K562 (cell line): Measurements from ENCODE around the gene CLSTN2. TPM values are rescaled to one million over a fixed set of nuclear protein-coding genes. Genes with fewer than 3 reads are reported as not detected.
A peak's percentile ranks its signal among the peaks of the same experiment; 100 is the strongest.

ENCODE experiments used
- ATAC-seq: fragments of 200-7000 bp; cut with Tn5 transposase; 3 replicates; pipeline ENCODE4 v1.9.1; 2020; ENCODE audit warnings: moderate library complexity
- BruUV-seq: library from RNA; stranded (reverse); fragments of 400-500 nt; replicated peaks from 2 replicates; lab custom pipeline; 2021; lab: Mats Ljungman, UMichigan
- CTCF ChIA-PET: fragments of 300-600 bp; formaldehyde crosslinking; extraction: SDS; loops from one replicate; lab custom pipeline; 2021; ENCODE audit warnings: low intra/inter-chr PET ratio; lab: Yijun Ruan, JAX
- POLR2A ChIA-PET: fragments of 300-600, 350-650 bp; sonication (Branson Sonifier 250); formaldehyde crosslinking; extraction: SDS; loops from one replicate; lab custom pipeline; 2021; ENCODE audit warnings: antibody characterized with exemption, inconsistent platforms; lab: Yijun Ruan, JAX
- DNase-seq, 4 experiments: peaks; one replicate each; pipeline versions ENCODE4 v3.0.0 to v3.0.0-alpha.2; 2011 to 2018; ENCODE audit warnings: low spot score in 3 of 4, mixed read lengths in 3 of 4; ENCODE audit errors: extremely low read depth in 1 of 4
- FAIRE-seq: peaks from 2 replicates; lab custom pipeline; 2011; peaks lifted over from hg19 to GRCh38; lab: Jason Lieb, UNC
- H2AFZ ChIP-seq: 2 replicates; pipeline ENCODE4 v1.6.0; 2011; ENCODE audit warnings: low read depth, low read length, control low read depth, inconsistent platforms
- H3K27ac ChIP-seq: fragments of 200-600 bp; 3 replicates; pipeline ENCODE4 v1.8.0; 2011; ENCODE audit warnings: low read depth, mild to moderate bottlenecking, control low read depth, inconsistent platforms, low read length, moderate library complexity, mixed read lengths; ENCODE audit errors: extremely low read depth
- H3K27me3 ChIP-seq, 2 experiments: fragments of 300-600 bp in 1 of 2; 2 replicates in 1 of 2; 3 replicates in 1 of 2; pipeline versions ENCODE4 v1.6.0 to v1.8.0; 2011; ENCODE audit warnings: inconsistent platforms in 2 of 2, low read length in 2 of 2, mild to moderate bottlenecking in 1 of 2, mixed read lengths in 1 of 2, moderate library complexity in 1 of 2; ENCODE audit not compliant: control insufficient read depth in 2 of 2, insufficient read depth in 2 of 2
- H3K36me3 ChIP-seq: fragments of 300-600 bp; 3 replicates; pipeline ENCODE4 v1.8.0; 2011; ENCODE audit warnings: mild to moderate bottlenecking, low read length, inconsistent platforms; ENCODE audit not compliant: control insufficient read depth, insufficient read depth
- H3K4me1 ChIP-seq, 2 experiments: fragments of 200-600 bp in 1 of 2; replicated peaks in 1 of 2; 2 replicates in 1 of 2; 3 replicates in 1 of 2; pipeline versions ENCODE4 v1.5.1 to v1.8.0; 2011; ENCODE audit warnings: inconsistent platforms in 2 of 2, low read length in 2 of 2, mild to moderate bottlenecking in 1 of 2, mixed read lengths in 1 of 2, moderate library complexity in 1 of 2; ENCODE audit not compliant: control insufficient read depth in 2 of 2, insufficient read depth in 2 of 2
- H3K4me2 ChIP-seq: 2 replicates; pipeline ENCODE4 v1.6.1; 2011; ENCODE audit warnings: low read length, control low read depth, inconsistent platforms, mixed read lengths; ENCODE audit not compliant: insufficient read depth
- H3K4me3 ChIP-seq: fragments of 200-600 bp; sonication (generic), shearing (Covaris generic); 2 replicates; pipeline ENCODE4 v1.5.1; 2016; ENCODE audit warnings: control low read depth, inconsistent platforms
- H3K79me2 ChIP-seq: fragments of 200-600 bp; 3 replicates; pipeline ENCODE4 v1.8.0; 2011; ENCODE audit warnings: low read length, inconsistent platforms; ENCODE audit not compliant: control insufficient read depth, insufficient read depth
- H3K9ac ChIP-seq, 2 experiments: 2 replicates each; pipeline versions ENCODE4 v1.6.0 to v1.6.1; 2011; ENCODE audit warnings: low read depth in 2 of 2, low read length in 2 of 2, control low read depth in 1 of 2, inconsistent platforms in 1 of 2, mild to moderate bottlenecking in 1 of 2, mixed read lengths in 1 of 2; ENCODE audit not compliant: insufficient read depth in 1 of 2
- H3K9me1 ChIP-seq: one replicate; pipeline ENCODE4 v1.6.0; 2011; ENCODE audit warnings: inconsistent platforms, mild to moderate bottlenecking, low read length, moderate library complexity; ENCODE audit not compliant: control insufficient read depth, insufficient read depth
- H3K9me3 ChIP-seq: replicated peaks from 2 replicates; pipeline ENCODE4 v1.5.1; 2011; ENCODE audit warnings: low read depth, low read length, inconsistent platforms; ENCODE audit not compliant: control insufficient read depth, insufficient read depth
- H4K20me1 ChIP-seq: replicated peaks from 2 replicates; pipeline ENCODE4 v1.6.1; 2011; ENCODE audit warnings: low read length, inconsistent platforms, mixed read lengths; ENCODE audit not compliant: control insufficient read depth, insufficient read depth
- ATF1 ChIP-seq, 2 experiments: fragments of 450-650 bp in 1 of 2; IDR thresholded peaks; 2 replicates each; pipeline ENCODE4 v1.6.1; 2016; ENCODE audit warnings: missing compliant biosample characterization in 1 of 2, missing genetic modification characterization in 1 of 2
- CCNT2 ChIP-seq: IDR thresholded peaks from 2 replicates; pipeline ENCODE4 v1.6.1; 2011; ENCODE audit warnings: borderline replicate concordance, low read depth, mild to moderate bottlenecking, moderate library complexity, mixed read lengths, low read length; ENCODE audit not compliant: insufficient read length; ENCODE audit errors: extremely low read depth
- NFIC ChIP-seq: fragments of 450-650 bp; IDR thresholded peaks from 2 replicates; pipeline ENCODE4 v1.6.1; 2017; ENCODE audit warnings: mild to moderate bottlenecking, inconsistent platforms
- POLR3A ChIP-seq: IDR thresholded peaks from 2 replicates; pipeline ENCODE4 v1.6.1; 2011; ENCODE audit warnings: borderline replicate concordance, mild to moderate bottlenecking, moderate library complexity; ENCODE audit not compliant: insufficient read length, insufficient read depth; ENCODE audit errors: extremely low read depth
- TAF1 ChIP-seq: IDR thresholded peaks from 2 replicates; pipeline ENCODE4 v1.6.1; 2011; ENCODE audit warnings: mild to moderate bottlenecking, low read length, moderate library complexity; ENCODE audit not compliant: insufficient read depth, control insufficient read depth, severe bottlenecking; ENCODE audit errors: extremely low read depth
- TAL1 ChIP-seq: fragments of 450-650 bp; IDR thresholded peaks from 2 replicates; pipeline ENCODE4 v1.6.1; 2016; ENCODE audit warnings: mild to moderate bottlenecking
- ZKSCAN8 ChIP-seq: fragments of 200-800 bp; sonication (Bioruptor generic); IDR thresholded peaks from 2 replicates; pipeline ENCODE4 v1.6.1; 2016; ENCODE audit warnings: missing genetic modification characterization, missing compliant biosample characterization
- in situ Hi-C: fragments of 300-500 bp; cut with MboI; formaldehyde crosslinking; loops from 4 replicates; pipeline ENCODE4 v1.15.0; 2018; ENCODE audit warnings: inconsistent platforms, mixed read lengths
- intact Hi-C: fragments of 100-400 bp; cut with micrococcal nuclease; formaldehyde crosslinking; loops from 2 replicates; pipeline ENCODE4 v1.14.2; 2022
- polyA plus RNA-seq, 8 experiments: library from polyadenylated mRNA; depleted of rRNA in 4 of 8; stranded (reverse) in 5 of 8; unstranded in 3 of 8; fragments of >200 nt; fragmentation: Nextera tagmentation in 2 of 8; fragmentation: Illumina TruSeq in 1 of 8; extraction: Ambion mirVana in 2 of 8; extraction: Trizol in 1 of 8; gene quantifications; 2 replicates each; pipeline versions ENCODE4 v1.2.1 to v1.2.3, GENCODE V29; 2011 to 2014; ENCODE audit warnings: inconsistent platforms in 1 of 8, missing spikeins in 1 of 8
- total RNA-seq, 7 experiments: library from RNA; depleted of rRNA in 6 of 7; stranded (reverse); fragments of >200 nt in 6 of 7; fragmentation: Illumina TruSeq in 2 of 7; extraction: Trizol in 2 of 7; gene quantifications; 2 replicates each; pipeline versions ENCODE4 v1.2.1 to v1.2.3, GENCODE V29; 2011 to 2021; ENCODE audit warnings: low replicate concordance in 1 of 7
- TF ChIP-seq, protein P1 (sequence below): fragments of 150-350 bp; conservative IDR thresholded peaks from 2 replicates; pipeline ENCODE4 v1.6.1; 2014; ENCODE audit warnings: low read length
- TF ChIP-seq, protein P2 (sequence below): fragments of 200-800 bp; sonication (Bioruptor generic); IDR thresholded peaks from 2 replicates; pipeline ENCODE4 v1.6.1; 2017; ENCODE audit warnings: missing genetic modification characterization, missing compliant biosample characterization

The CLSTN2 gene
- total and polyA plus RNA-seq, 9 of the 15 experiments (the other 6 are each of a cell fraction or from before 2014, with no cell fraction given): 0.02 to 0.04 (median 0.04) TPM; not detected in 6

DNA sequence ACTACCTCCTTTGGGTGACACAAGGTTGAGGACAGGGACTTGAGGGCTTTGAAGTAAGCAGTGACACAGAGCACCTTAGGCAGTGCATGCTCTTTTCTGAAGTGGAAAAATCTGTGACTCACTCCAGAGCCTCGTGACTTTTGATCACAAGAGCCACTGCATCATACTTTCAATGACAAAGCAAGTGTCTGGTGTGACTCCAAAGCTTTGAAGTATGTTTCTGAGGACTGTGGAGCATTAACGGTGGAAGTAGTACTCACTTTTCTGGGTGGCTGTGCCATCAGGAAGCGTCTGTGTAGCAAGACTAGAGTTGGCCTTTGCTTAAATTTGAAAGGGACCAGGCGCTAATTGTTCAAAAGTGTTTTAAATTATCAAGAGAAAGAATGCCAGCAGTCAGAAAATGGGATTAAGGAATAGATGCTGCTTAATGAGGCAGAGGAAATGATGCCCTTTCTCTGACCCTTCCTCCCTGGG is 532.2 kb downstream of the CLSTN2 start (continued):
- TF ChIP-seq ZKSCAN8 (CRISPR knock-in tag) (peak; percentile 75; the same call in 1 of the 2 replicates), NFIC (no peak)

DNA sequence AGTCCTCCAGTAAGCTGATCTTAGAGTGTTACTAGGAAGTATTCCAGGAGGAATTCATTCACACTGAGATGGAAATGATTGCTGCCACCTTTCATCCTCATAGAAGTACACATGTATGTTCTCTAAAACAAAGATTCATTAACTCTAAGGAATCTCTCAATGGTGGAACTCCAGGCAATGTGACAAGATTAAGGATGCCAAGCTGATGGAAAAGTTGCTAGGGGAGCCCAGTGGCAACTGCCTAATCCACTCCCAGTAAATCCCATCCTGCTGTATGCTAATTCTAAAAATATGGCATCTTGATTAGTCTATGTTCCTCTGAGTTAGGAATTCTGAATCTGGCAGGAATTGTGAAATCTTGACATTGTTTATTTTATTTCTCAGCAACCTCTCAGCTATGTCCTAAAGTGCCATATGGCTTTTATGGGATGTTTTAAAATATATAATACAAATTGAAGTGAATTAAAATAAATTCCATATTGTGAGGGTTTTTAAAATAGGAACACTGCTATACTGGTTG is 532.9 kb downstream of the CLSTN2 start:
- ChIA-PET CTCF (no interaction called here), POLR2A (no interaction called here)
- no peaks in the 10 kb centered on the region for H3K9me1 ChIP-seq
- H3K27me3 ChIP-seq: peaks cover 0 to 6% of the 10 kb centered on the region in 2 experiments; a peak in 1 of 5 replicates
- intact Hi-C loops: no loop called here
- H4K20me1 ChIP-seq: no peaks in the 10 kb centered on the region
- H3K36me3 ChIP-seq: no peaks in the 10 kb centered on the region
- H3K4me1 ChIP-seq: no peaks in the 10 kb centered on the region
- H3K27ac ChIP-seq: no peak overlapping the region
- BruUV-seq: no TSS peak
- TF ChIP-seq, protein P1, sequence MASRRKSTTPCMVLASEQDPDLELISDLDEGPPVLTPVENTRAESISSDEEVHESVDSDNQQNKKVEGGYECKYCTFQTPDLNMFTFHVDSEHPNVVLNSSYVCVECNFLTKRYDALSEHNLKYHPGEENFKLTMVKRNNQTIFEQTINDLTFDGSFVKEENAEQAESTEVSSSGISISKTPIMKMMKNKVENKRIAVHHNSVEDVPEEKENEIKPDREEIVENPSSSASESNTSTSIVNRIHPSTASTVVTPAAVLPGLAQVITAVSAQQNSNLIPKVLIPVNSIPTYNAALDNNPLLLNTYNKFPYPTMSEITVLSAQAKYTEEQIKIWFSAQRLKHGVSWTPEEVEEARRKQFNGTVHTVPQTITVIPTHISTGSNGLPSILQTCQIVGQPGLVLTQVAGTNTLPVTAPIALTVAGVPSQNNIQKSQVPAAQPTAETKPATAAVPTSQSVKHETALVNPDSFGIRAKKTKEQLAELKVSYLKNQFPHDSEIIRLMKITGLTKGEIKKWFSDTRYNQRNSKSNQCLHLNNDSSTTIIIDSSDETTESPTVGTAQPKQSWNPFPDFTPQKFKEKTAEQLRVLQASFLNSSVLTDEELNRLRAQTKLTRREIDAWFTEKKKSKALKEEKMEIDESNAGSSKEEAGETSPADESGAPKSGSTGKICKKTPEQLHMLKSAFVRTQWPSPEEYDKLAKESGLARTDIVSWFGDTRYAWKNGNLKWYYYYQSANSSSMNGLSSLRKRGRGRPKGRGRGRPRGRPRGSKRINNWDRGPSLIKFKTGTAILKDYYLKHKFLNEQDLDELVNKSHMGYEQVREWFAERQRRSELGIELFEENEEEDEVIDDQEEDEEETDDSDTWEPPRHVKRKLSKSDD: no peak
- TF ChIP-seq CCNT2 (no peak), TAL1 (no peak), ATF1 (CRISPR knock-in tag; IDR thresholded peaks at IDR 0.05) (no peak), ATF1 (tag; IDR thresholded peaks at IDR 0.05) (no peak), TAF1 (no peak), POLR3A (no peak)
- TF ChIP-seq, protein P2, sequence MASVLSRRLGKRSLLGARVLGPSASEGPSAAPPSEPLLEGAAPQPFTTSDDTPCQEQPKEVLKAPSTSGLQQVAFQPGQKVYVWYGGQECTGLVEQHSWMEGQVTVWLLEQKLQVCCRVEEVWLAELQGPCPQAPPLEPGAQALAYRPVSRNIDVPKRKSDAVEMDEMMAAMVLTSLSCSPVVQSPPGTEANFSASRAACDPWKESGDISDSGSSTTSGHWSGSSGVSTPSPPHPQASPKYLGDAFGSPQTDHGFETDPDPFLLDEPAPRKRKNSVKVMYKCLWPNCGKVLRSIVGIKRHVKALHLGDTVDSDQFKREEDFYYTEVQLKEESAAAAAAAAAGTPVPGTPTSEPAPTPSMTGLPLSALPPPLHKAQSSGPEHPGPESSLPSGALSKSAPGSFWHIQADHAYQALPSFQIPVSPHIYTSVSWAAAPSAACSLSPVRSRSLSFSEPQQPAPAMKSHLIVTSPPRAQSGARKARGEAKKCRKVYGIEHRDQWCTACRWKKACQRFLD (CRISPR knock-in tag): 0 out of 2 replicates have a peak, but pooled peaks have one; percentile 34
- no peak for DNase-seq
- H3K9ac ChIP-seq: no peak overlapping the region
- no peaks in the 10 kb centered on the region for H3K79me2 ChIP-seq
- FAIRE-seq: no peak
- no peaks in the 10 kb centered on the region for H3K9me3 ChIP-seq
- no peak overlapping the region for H3K4me3 ChIP-seq
- H3K4me2 ChIP-seq: no peak overlapping the region
- no peak for ATAC-seq
- no peak overlapping the region for H2AFZ ChIP-seq
- in situ Hi-C loops: no loop called here
